ENCODE results near the gene SH3BP5L. TPM values are rescaled to one million over a fixed set of nuclear protein-coding genes. Genes with fewer than 3 reads are reported as not detected.

Gene SH3BP5L
- total and polyA plus RNA-seq, 2 experiments from 2014 or later, result 2.8 to 26.1 TPM

DNA sequence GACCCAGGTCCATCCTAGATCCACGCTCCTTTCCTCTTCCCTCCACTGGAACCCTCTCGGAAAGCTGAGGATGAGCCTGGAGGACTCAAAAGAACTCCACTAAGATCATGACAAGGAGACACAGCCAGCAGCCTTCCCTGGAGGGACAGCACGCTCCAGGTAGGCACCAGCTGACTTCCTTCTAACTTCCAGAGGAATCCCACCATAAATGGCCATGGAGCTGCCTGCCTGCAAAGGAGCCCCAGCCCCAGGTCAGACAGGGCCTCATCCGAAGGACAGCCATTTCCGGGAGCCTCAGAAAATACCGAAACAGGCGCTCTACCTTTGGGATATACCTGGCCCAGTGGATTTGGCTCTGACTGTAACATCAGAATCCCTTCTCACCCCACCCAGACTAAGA lies 4.1 kb downstream of the SH3BP5L start:
- Histone ChIP-seq H3K4me3 (no peak overlapping the region), H2AFZ (no peak overlapping the region), H3K4me2 (no peak overlapping the region), H3K27me3 (ENCODE audit: insufficient read depth) (no peaks in the 10 kb centered on the region), H3K79me2 (replicated peaks; ENCODE audit: insufficient read depth) (peaks cover 57% of the 10 kb centered on the region), H3K9me2 (ENCODE audit: insufficient read depth) (no peaks in the 10 kb centered on the region), H3F3A (replicated peaks; ENCODE audit: low read depth) (no peaks in the 10 kb centered on the region), H3K27ac (ENCODE audit: low read depth) (no peak overlapping the region), H4K20me1 (replicated peaks; ENCODE audit: insufficient read depth) (peaks cover 8% of the 10 kb centered on the region; the same call in 1 of the 2 replicates), H3K4me1 (ENCODE audit: insufficient read depth) (peaks cover 7% of the 10 kb centered on the region; the same call in 1 of the 2 replicates), H3K36me3 (ENCODE audit: insufficient read depth) (no peaks in the 10 kb centered on the region)
- Mint-ChIP-seq H3K27me3 (ENCODE audit: insufficient read depth, low read depth, poor library complexity) (peaks cover 8% of the 10 kb centered on the region), H3K4me1 (peaks cover 33% of the 10 kb centered on the region), H3K4me3 (no peak overlapping the region), H3K9me3 (no peaks in the 10 kb centered on the region), H3K36me3 (ENCODE audit: low read depth) (peaks cover 40% of the 10 kb centered on the region), H3K27ac (no peak overlapping the region)
- DNase-seq (ENCODE audit: low spot score), result no peak
- no peak for ATAC-seq
- TF ChIP-seq, protein P1, sequence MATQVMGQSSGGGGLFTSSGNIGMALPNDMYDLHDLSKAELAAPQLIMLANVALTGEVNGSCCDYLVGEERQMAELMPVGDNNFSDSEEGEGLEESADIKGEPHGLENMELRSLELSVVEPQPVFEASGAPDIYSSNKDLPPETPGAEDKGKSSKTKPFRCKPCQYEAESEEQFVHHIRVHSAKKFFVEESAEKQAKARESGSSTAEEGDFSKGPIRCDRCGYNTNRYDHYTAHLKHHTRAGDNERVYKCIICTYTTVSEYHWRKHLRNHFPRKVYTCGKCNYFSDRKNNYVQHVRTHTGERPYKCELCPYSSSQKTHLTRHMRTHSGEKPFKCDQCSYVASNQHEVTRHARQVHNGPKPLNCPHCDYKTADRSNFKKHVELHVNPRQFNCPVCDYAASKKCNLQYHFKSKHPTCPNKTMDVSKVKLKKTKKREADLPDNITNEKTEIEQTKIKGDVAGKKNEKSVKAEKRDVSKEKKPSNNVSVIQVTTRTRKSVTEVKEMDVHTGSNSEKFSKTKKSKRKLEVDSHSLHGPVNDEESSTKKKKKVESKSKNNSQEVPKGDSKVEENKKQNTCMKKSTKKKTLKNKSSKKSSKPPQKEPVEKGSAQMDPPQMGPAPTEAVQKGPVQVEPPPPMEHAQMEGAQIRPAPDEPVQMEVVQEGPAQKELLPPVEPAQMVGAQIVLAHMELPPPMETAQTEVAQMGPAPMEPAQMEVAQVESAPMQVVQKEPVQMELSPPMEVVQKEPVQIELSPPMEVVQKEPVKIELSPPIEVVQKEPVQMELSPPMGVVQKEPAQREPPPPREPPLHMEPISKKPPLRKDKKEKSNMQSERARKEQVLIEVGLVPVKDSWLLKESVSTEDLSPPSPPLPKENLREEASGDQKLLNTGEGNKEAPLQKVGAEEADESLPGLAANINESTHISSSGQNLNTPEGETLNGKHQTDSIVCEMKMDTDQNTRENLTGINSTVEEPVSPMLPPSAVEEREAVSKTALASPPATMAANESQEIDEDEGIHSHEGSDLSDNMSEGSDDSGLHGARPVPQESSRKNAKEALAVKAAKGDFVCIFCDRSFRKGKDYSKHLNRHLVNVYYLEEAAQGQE (IDR thresholded peaks at IDR 0.05; ENCODE audit: unreplicated experiment), result no peak
- no peak for TF ChIP-seq CREB1 (CRISPR knock-in tag; IDR thresholded peaks at IDR 0.05; ENCODE audit: low read depth)
- no peak for TF ChIP-seq EZH2phosphoT487 (IDR thresholded peaks at IDR 0.05; ENCODE audit: unreplicated experiment)
- TF ChIP-seq ETS1 (IDR thresholded peaks at IDR 0.05), result no peak
- no peak for TF ChIP-seq NANOG (IDR thresholded peaks at IDR 0.05; ENCODE audit: borderline replicate concordance)
- no peak for TF ChIP-seq STAT1 (IDR thresholded peaks at IDR 0.05; ENCODE audit: unreplicated experiment)
- TF ChIP-seq JUNB (IDR thresholded peaks at IDR 0.05; ENCODE audit: unreplicated experiment), result no peak
- TF ChIP-seq, protein P2, sequence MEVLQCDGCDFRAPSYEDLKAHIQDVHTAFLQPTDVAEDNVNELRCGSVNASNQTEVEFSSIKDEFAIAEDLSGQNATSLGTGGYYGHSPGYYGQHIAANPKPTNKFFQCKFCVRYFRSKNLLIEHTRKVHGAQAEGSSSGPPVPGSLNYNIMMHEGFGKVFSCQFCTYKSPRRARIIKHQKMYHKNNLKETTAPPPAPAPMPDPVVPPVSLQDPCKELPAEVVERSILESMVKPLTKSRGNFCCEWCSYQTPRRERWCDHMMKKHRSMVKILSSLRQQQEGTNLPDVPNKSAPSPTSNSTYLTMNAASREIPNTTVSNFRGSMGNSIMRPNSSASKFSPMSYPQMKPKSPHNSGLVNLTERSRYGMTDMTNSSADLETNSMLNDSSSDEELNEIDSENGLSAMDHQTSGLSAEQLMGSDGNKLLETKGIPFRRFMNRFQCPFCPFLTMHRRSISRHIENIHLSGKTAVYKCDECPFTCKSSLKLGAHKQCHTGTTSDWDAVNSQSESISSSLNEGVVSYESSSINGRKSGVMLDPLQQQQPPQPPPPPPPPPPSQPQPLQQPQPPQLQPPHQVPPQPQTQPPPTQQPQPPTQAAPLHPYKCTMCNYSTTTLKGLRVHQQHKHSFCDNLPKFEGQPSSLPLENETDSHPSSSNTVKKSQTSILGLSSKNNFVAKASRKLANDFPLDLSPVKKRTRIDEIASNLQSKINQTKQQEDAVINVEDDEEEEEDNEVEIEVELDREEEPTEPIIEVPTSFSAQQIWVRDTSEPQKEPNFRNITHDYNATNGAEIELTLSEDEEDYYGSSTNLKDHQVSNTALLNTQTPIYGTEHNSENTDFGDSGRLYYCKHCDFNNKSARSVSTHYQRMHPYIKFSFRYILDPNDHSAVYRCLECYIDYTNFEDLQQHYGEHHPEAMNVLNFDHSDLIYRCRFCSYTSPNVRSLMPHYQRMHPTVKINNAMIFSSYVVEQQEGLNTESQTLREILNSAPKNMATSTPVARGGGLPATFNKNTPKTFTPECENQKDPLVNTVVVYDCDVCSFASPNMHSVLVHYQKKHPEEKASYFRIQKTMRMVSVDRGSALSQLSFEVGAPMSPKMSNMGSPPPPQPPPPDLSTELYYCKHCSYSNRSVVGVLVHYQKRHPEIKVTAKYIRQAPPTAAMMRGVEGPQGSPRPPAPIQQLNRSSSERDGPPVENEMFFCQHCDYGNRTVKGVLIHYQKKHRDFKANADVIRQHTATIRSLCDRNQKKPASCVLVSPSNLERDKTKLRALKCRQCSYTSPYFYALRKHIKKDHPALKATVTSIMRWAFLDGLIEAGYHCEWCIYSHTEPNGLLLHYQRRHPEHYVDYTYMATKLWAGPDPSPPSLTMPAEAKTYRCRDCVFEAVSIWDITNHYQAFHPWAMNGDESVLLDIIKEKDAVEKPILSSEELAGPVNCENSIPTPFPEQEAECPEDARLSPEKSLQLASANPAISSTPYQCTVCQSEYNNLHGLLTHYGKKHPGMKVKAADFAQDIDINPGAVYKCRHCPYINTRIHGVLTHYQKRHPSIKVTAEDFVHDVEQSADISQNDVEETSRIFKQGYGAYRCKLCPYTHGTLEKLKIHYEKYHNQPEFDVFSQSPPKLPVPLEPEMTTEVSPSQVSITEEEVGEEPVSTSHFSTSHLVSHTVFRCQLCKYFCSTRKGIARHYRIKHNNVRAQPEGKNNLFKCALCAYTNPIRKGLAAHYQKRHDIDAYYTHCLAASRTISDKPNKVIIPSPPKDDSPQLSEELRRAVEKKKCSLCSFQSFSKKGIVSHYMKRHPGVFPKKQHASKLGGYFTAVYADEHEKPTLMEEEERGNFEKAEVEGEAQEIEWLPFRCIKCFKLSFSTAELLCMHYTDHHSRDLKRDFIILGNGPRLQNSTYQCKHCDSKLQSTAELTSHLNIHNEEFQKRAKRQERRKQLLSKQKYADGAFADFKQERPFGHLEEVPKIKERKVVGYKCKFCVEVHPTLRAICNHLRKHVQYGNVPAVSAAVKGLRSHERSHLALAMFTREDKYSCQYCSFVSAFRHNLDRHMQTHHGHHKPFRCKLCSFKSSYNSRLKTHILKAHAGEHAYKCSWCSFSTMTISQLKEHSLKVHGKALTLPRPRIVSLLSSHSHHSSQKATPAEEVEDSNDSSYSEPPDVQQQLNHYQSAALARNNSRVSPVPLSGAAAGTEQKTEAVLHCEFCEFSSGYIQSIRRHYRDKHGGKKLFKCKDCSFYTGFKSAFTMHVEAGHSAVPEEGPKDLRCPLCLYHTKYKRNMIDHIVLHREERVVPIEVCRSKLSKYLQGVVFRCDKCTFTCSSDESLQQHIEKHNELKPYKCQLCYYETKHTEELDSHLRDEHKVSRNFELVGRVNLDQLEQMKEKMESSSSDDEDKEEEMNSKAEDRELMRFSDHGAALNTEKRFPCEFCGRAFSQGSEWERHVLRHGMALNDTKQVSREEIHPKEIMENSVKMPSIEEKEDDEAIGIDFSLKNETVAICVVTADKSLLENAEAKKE (CRISPR knock-in tag; IDR thresholded peaks at IDR 0.05), result no peak
- TF ChIP-seq ZNF331 (CRISPR knock-in tag; IDR thresholded peaks at IDR 0.05; ENCODE audit: low read depth), result no peak
- TF ChIP-seq ZNF114 (CRISPR knock-in tag; IDR thresholded peaks at IDR 0.05), result no peak
- TF ChIP-seq EZH2 (IDR thresholded peaks at IDR 0.05; ENCODE audit: low read depth, unreplicated experiment), result no peak
- TF ChIP-seq POLR2AphosphoS5 (IDR thresholded peaks at IDR 0.05; ENCODE audit: low read depth), result no peak
- no peak for TF ChIP-seq CTCF (conservative IDR thresholded peaks at IDR 0.05; ENCODE audit: low read depth in 2 of 2)

Measured in GM23338 (cell line).